CD8-positive, alpha-beta memory T cell (primary cell): Measurements from ENCODE around the gene CNGB1. TPM values are rescaled to one million over a fixed set of nuclear protein-coding genes. Genes with fewer than 3 reads are reported as not detected.

Source experiments
- CTCF ChIA-PET: fragments of 350-600 bp; sonication (Branson Sonifier 250); formaldehyde crosslinking; loops from one replicate; lab custom pipeline; 2021; ENCODE audit warnings: antibody characterized with exemption; lab: Charles Lee
- POLR2A ChIA-PET: fragments of 350-600 bp; sonication (Branson Sonifier 250); formaldehyde crosslinking; loops from one replicate; lab custom pipeline; 2021; ENCODE audit warnings: antibody characterized with exemption; lab: Charles Lee
- DNase-seq, 5 donors: peaks; one replicate each; pipeline versions ENCODE4 v3.0.0 to v3.0.0-alpha.2; 2020 to 2022; ENCODE audit warnings: mixed read lengths in 1 of 5
- H3K27ac ChIP-seq: one replicate; pipeline ENCODE4 v1.7.0; 2013; ENCODE audit warnings: low read depth, mild to moderate bottlenecking, low read length, moderate library complexity
- H3K27me3 ChIP-seq: 2 replicates; pipeline ENCODE4 v1.7.0; 2013; ENCODE audit warnings: low read length, mild to moderate bottlenecking; ENCODE audit not compliant: insufficient read depth, poor library complexity, severe bottlenecking
- H3K36me3 ChIP-seq: 2 replicates; pipeline ENCODE4 v1.7.0; 2013; ENCODE audit warnings: mild to moderate bottlenecking, low read length, moderate library complexity; ENCODE audit not compliant: insufficient read depth
- H3K4me1 ChIP-seq: 2 replicates; pipeline ENCODE4 v1.7.0; 2013; ENCODE audit warnings: mild to moderate bottlenecking, low read length, moderate library complexity; ENCODE audit not compliant: insufficient read depth
- H3K4me3 ChIP-seq: 2 replicates; pipeline ENCODE4 v1.7.0; 2013; ENCODE audit warnings: mild to moderate bottlenecking, low read length
- H3K9me3 ChIP-seq: 2 replicates; pipeline ENCODE4 v1.7.0; 2013; ENCODE audit warnings: mild to moderate bottlenecking, low read length
- H3K27ac Mint-ChIP-seq, 8 donors: one replicate each; pipeline ENCODE4 v1.8.0; 2020 to 2021; ENCODE audit warnings: mixed read lengths in 8 of 8, mild to moderate bottlenecking in 6 of 8, inconsistent platforms in 3 of 8, moderate library complexity in 3 of 8
- H3K27me3 Mint-ChIP-seq, 2 donors: one replicate each; pipeline ENCODE4 v1.8.0; 2020 to 2021; ENCODE audit warnings: mixed read lengths in 2 of 2, mild to moderate bottlenecking in 1 of 2, moderate library complexity in 1 of 2
- H3K36me3 Mint-ChIP-seq, 3 donors: one replicate each; pipeline ENCODE4 v1.8.0; 2020 to 2021; ENCODE audit warnings: mixed read lengths in 3 of 3, inconsistent platforms in 1 of 3, mild to moderate bottlenecking in 1 of 3
- H3K4me1 Mint-ChIP-seq, 3 donors: one replicate each; pipeline ENCODE4 v1.8.0; 2020 to 2021; ENCODE audit warnings: mixed read lengths in 3 of 3, inconsistent platforms in 1 of 3, mild to moderate bottlenecking in 1 of 3
- H3K4me3 Mint-ChIP-seq, 7 donors: one replicate each; pipeline ENCODE4 v1.8.0; 2020 to 2021; ENCODE audit warnings: mixed read lengths in 7 of 7, mild to moderate bottlenecking in 6 of 7, moderate library complexity in 4 of 7, inconsistent platforms in 2 of 7
- H3K9me3 Mint-ChIP-seq, 5 donors: one replicate each; pipeline ENCODE4 v1.8.0; 2020 to 2022; ENCODE audit warnings: mixed read lengths in 5 of 5, mild to moderate bottlenecking in 3 of 5, moderate library complexity in 2 of 5, inconsistent platforms in 1 of 5
- polyA plus RNA-seq: library from polyadenylated mRNA; unstranded; fragments of 300-500 nt; fragmentation: Illumina TruSeq; gene quantifications from one replicate; pipeline ENCODE4 v1.2.3, GENCODE V29; 2021
- total RNA-seq, 2 experiments: library from RNA; stranded (reverse); gene quantifications; one replicate each; pipeline ENCODE4 v1.2.3, GENCODE V29; 2021

The CNGB1 gene
- total and polyA plus RNA-seq, 3 experiments from 2014 or later, result not detected

DNA sequence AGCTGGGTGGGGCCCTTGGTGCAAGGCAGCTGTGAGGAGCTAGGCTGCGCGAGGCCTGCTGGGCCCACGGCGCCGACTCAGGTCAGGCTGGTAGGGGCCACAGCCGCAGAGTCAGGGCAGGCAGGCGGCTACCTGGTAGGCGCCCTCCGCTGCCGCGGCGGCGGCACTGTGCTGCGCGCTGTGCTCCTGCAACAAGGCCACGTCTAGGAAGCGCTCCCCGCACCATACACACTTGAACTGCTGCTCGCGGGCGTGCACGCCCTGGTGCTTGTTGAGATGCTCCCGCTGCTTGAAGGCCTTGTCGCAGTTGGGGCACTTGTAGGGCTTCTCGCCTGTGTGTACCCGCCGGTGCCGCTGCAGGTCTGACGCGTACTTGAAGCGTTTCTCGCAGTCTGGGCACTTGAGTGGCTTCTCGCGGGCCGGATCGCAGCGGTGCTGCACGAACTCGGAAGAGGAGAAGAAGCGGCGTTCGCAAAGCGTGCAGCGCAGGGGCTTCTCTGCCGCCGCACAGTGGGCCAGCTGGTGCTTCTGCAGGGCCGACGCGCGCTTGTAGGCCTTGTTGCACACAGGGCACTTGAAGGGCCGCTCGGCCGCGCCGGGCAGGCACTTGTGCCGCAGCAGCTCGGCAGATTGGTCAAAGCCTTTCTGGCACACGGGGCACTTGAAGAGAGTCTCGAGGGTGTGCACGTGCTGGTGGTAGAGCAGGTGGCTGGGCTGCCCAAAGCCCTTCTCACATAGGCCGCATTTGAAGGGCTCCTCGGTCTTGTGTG is 25.7 kb upstream of the CNGB1 start:
- Histone ChIP-seq H3K27me3 (no peaks in the 10 kb centered on the region), H3K36me3 (peaks cover 10% of the 10 kb centered on the region), H3K4me3 (no peak overlapping the region), H3K27ac (no peak overlapping the region), H3K4me1 (peaks cover 60% of the 10 kb centered on the region), H3K9me3 (no peaks in the 10 kb centered on the region)
- Mint-ChIP-seq H3K27me3 (no peaks in the 10 kb centered on the region), H3K36me3 (peaks cover 0 to 52% (median 0%) of the 10 kb centered on the region in 3 donors), H3K9me3 (no peaks in the 10 kb centered on the region), H3K4me3 (peak overlapping the region in 2 of 7 donors; percentile 46 to 51), H3K27ac (peak overlapping the region in 4 of 8 donors; percentile 29 to 93 (median 62)), H3K4me1 (peaks cover 47 to 72% (median 50%) of the 10 kb centered on the region in 3 donors)
- CTCF ChIA-PET, result no interaction called here
- POLR2A ChIA-PET, result no interaction called here
- DNase-seq, result peak in 1 of 5 donors; percentile 46

DNA sequence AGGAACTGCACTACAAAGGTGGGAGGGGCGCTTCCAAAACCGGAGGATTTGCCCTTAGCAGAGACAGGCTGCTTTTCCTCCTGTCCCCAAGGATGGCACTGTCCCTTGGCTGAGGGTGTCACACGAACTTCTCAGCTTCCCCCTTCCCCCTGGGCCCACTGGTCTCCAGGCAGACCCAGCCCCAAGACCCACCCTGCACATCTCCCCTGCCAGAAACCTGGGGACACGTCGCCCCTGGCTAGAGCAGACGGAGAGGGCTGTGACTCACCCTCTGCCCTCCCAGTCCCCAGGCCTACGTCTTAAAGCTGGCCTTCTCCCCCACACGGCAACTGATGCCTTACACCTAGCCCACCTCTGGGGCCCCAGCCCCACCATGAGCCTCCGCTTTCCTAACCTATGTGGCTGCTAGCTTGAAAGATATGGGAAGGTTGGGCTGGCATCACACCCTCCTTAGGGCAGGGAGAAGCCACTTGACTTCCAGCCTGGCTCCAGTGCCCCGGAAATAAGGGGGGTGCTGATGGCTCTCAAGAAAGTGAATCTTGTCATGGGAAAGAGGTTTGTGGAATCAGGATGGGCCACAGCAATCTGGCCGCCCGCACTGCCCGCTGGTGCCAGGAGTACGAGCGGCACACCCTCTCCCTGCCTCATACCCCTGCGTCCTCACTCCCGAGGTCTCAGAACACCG is 24.9 kb upstream of the CNGB1 start:
- Histone ChIP-seq H3K4me1 (peaks cover 60% of the 10 kb centered on the region), H3K27ac (no peak overlapping the region), H3K4me3 (no peak overlapping the region), H3K9me3 (no peaks in the 10 kb centered on the region), H3K27me3 (no peaks in the 10 kb centered on the region), H3K36me3 (peaks cover 10% of the 10 kb centered on the region)
- peak in 1 of 5 donors; percentile 45 for DNase-seq
- peak overlapping the region in 7 of 8 donors; percentile 59 to 93 (median 80) for H3K27ac Mint-ChIP-seq
- peaks cover 43 to 65% (median 47%) of the 10 kb centered on the region in 3 donors for H3K4me1 Mint-ChIP-seq
- CTCF ChIA-PET, result no interaction called here
- no peaks in the 10 kb centered on the region for H3K27me3 Mint-ChIP-seq
- peaks cover 0 to 49% (median 0%) of the 10 kb centered on the region in 3 donors for H3K36me3 Mint-ChIP-seq
- POLR2A ChIA-PET, result no interaction called here
- H3K4me3 Mint-ChIP-seq, result peak overlapping the region in 1 of 7 donors; percentile 28
- H3K9me3 Mint-ChIP-seq, result no peaks in the 10 kb centered on the region

DNA sequence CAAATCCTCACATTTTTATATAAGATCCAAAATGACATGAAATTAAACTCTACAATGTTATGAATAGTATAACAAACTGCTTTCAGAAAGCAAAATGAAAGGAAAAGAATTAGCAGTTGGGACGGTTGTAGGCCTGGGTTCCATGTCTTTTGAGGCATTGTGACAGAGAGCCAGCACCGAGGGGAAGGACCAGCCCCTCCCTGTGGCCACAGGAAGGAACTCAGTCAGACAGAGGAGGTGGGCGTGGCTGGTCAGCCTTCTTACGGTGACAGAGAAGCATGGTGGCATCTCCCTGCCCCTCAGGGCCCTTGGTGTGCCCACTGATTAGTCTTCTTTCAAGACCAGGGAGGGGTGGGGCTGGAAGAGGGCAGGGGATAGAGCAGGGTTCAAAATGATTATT is 23.9 kb upstream of the CNGB1 start:
- Histone ChIP-seq H3K9me3 (no peaks in the 10 kb centered on the region), H3K27me3 (no peaks in the 10 kb centered on the region), H3K4me3 (no peak overlapping the region), H3K4me1 (peaks cover 60% of the 10 kb centered on the region), H3K36me3 (peaks cover 10% of the 10 kb centered on the region), H3K27ac (no peak overlapping the region)
- H3K36me3 Mint-ChIP-seq, result peaks cover 0 to 49% (median 0%) of the 10 kb centered on the region in 3 donors
- peaks cover 43 to 65% (median 47%) of the 10 kb centered on the region in 3 donors for H3K4me1 Mint-ChIP-seq
- POLR2A ChIA-PET, result no interaction called here
- peak overlapping the region; percentile 37 to 95 (median 86) for H3K27ac Mint-ChIP-seq
- H3K27me3 Mint-ChIP-seq, result no peaks in the 10 kb centered on the region
- CTCF ChIA-PET, result no interaction called here
- no peaks in the 10 kb centered on the region for H3K9me3 Mint-ChIP-seq
- peak in 4 of 5 donors; percentile 24 to 75 (median 46) for DNase-seq
- peak overlapping the region in 5 of 7 donors; percentile 15 to 82 (median 70) for H3K4me3 Mint-ChIP-seq

DNA sequence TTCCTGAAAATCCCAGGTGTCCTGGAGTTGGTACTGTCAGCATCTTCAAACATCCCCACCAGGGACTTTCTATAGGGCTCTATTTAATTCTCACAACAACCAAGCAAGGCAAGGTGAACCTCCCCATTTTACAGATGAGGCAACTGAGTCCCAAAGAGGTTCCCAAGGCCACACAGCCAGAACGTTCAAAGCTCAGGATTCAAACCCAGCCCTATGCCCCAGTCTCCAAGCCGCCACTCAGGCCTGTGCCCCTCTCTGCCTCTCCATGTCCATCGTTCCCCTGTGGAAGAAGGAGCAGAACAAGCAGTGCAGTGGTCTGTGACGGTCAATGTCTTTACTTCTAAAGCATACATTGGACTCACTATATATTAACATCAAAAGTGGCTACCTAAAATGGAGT is 23.4 kb upstream of the CNGB1 start:
- Mint-ChIP-seq H3K4me1 (peaks cover 42 to 60% (median 44%) of the 10 kb centered on the region in 3 donors), H3K27me3 (no peaks in the 10 kb centered on the region), H3K4me3 (peak overlapping the region in 5 of 7 donors; percentile 15 to 82 (median 70)), H3K36me3 (peaks cover 0 to 49% (median 0%) of the 10 kb centered on the region in 3 donors), H3K27ac (peak overlapping the region; percentile 57 to 93 (median 86)), H3K9me3 (no peaks in the 10 kb centered on the region)
- no peak for DNase-seq
- Histone ChIP-seq H3K9me3 (no peaks in the 10 kb centered on the region), H3K27me3 (no peaks in the 10 kb centered on the region), H3K4me1 (peaks cover 58% of the 10 kb centered on the region), H3K36me3 (peaks cover 10% of the 10 kb centered on the region), H3K27ac (no peak overlapping the region), H3K4me3 (no peak overlapping the region)
- CTCF ChIA-PET, result interaction anchor here (0.7 kb wide), 1 partner anchor 96 kb away, joined by 3 read pairs; no protein-coding TSS in a partner anchor
- POLR2A ChIA-PET, result no interaction called here

DNA sequence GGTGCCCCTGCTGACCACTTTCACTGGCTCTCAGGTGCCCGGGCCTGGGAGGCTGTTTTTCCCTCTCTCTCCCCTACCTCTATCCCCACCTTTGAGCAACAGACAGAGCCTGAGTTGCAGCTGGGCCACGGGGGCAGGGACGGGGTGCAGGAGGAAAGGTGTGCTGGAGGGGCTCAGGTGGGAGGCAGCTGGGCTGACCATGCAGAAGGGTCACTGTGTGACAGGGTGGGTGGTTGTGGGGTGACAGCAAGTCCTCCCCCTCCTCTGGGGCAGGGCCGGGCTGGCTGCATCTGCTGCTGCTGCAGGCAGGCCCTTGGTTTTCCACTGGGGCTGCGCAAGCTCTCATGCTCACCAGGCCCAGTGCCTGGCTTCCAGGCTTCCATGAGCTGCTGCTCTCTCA is 23.0 kb upstream of the CNGB1 start:
- peaks cover 53% of the 10 kb centered on the region for H3K4me1 ChIP-seq
- POLR2A ChIA-PET, result interaction anchor here (0.8 kb wide), 1 partner anchor 11 kb away, joined by 3 read pairs; no protein-coding TSS in a partner anchor

DNA sequence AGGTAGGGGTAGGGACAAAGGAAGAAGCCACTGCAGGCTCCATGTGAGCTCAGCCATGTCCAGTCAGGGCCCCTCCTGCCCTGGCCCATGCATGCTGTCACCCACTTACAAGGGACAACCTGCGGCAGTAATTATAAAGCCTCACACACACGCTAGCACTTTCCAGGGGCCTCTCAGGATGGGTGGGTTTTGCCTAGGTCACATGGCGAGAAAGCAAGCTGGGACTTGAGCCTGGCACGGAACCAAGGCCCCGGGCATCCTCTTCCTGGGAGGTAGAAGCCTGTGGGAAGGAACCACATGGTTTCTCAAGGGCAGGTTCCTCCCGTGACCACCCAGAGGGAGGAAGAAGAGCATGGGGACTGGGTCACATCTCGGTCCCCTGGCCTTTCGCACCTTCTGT is 22.5 kb upstream of the CNGB1 start:
- Histone ChIP-seq H3K36me3 (peaks cover 10% of the 10 kb centered on the region), H3K27ac (no peak overlapping the region), H3K27me3 (no peaks in the 10 kb centered on the region), H3K4me3 (no peak overlapping the region), H3K4me1 (peaks cover 48% of the 10 kb centered on the region), H3K9me3 (no peaks in the 10 kb centered on the region)
- no peaks in the 10 kb centered on the region for H3K27me3 Mint-ChIP-seq
- ChIA-PET POLR2A (interaction anchor here (0.8 kb wide), 1 partner anchor 10 kb away, joined by 3 read pairs; no protein-coding TSS in a partner anchor), CTCF (interaction anchor here (0.7 to 0.8 kb wide), 2 partner anchors 94 to 96 kb away, joined by 3 read pairs; no protein-coding TSS in a partner anchor)
- peaks cover 33 to 51% (median 35%) of the 10 kb centered on the region in 3 donors for H3K4me1 Mint-ChIP-seq
- DNase-seq, result no peak
- peaks cover 0 to 47% (median 0%) of the 10 kb centered on the region in 3 donors for H3K36me3 Mint-ChIP-seq
- peak overlapping the region in 4 of 8 donors; percentile 5 to 61 (median 23) for H3K27ac Mint-ChIP-seq
- no peaks in the 10 kb centered on the region for H3K9me3 Mint-ChIP-seq
- no peak overlapping the region for H3K4me3 Mint-ChIP-seq

More for the DNA sequence above, 23.0 kb upstream of the CNGB1 start:
- CTCF ChIA-PET, result interaction anchor here (0.7 to 0.8 kb wide), 2 partner anchors 95 to 96 kb away, joined by 3 read pairs; no protein-coding TSS in a partner anchor
- Histone ChIP-seq H3K36me3 (peaks cover 10% of the 10 kb centered on the region), H3K27me3 (no peaks in the 10 kb centered on the region), H3K27ac (no peak overlapping the region), H3K4me3 (no peak overlapping the region), H3K9me3 (no peaks in the 10 kb centered on the region)
- Mint-ChIP-seq H3K4me1 (peaks cover 37 to 56% (median 40%) of the 10 kb centered on the region in 3 donors), H3K9me3 (no peaks in the 10 kb centered on the region), H3K36me3 (peaks cover 0 to 49% (median 0%) of the 10 kb centered on the region in 3 donors), H3K27ac (peak overlapping the region in 6 of 8 donors; percentile 3 to 91 (median 86)), H3K27me3 (no peaks in the 10 kb centered on the region), H3K4me3 (no peak overlapping the region)
- DNase-seq, result no peak

DNA sequence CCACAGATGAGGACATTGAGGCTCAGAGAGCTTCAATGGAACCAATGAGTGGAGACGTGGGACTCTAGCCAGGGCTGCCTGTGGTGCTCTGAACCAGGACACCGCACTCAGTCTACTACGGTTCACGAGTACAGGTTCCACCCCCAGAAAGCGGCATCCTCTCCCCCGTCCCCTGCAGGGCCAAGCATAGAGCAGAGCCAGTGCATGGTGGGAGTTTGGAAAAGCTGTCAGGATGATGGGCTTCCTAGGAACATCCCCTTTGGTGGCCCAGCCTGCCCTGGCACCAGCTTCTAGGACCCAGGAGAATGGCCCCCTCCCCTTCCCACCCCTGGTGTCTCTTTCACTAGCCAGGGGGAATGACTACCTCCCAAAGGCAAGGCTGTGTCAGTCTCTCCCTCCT is 21.2 kb upstream of the CNGB1 start:
- Histone ChIP-seq H3K4me3 (no peak overlapping the region), H3K36me3 (peaks cover 5% of the 10 kb centered on the region), H3K9me3 (no peaks in the 10 kb centered on the region), H3K27ac (no peak overlapping the region), H3K4me1 (peaks cover 35% of the 10 kb centered on the region), H3K27me3 (no peaks in the 10 kb centered on the region)
- Mint-ChIP-seq H3K4me1 (peaks cover 19 to 42% (median 22%) of the 10 kb centered on the region in 3 donors), H3K4me3 (no peak overlapping the region), H3K27ac (peak overlapping the region in 7 of 8 donors; percentile 17 to 94 (median 73)), H3K36me3 (peaks cover 0 to 34% (median 0%) of the 10 kb centered on the region in 3 donors), H3K9me3 (no peaks in the 10 kb centered on the region), H3K27me3 (no peaks in the 10 kb centered on the region)
- ChIA-PET CTCF (no interaction called here), POLR2A (no interaction called here)
- no peak for DNase-seq
